ENCODE data around the gene PEAK1.

The PEAK1 gene

DNA sequence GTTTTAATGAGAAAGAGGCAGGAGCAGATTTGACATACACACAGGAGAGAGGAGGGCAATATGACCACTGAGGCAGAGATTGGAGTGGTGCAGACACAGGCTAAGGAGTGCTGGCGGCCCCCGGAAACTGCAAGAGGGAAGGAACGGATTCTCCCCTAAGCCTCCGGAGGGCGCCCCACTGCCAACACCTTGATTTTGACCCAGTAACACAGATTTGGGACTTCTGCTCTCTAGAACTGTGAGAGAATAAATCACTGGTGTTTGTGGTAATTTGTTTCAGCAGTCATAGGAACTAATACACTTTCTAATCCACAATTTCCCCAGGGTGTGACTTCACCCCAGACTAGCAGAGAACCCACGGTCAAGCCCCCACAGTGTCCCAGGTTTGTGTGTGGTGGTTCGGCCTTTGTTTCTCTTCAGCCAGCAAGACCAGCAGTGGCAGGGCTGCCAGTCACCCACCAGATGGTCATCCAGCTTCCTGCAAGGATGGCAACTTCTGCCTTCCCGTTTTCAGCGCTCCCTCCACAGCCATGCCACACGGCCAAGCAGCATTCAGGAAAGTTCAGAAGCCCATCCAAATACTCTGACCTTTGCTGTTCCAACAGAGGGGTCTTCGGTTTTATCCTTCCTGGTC lies 325.4 kb downstream of the PEAK1 start:
- no peak for DNase-seq (ENCODE audit: low read depth in 2 of 2)

DNA sequence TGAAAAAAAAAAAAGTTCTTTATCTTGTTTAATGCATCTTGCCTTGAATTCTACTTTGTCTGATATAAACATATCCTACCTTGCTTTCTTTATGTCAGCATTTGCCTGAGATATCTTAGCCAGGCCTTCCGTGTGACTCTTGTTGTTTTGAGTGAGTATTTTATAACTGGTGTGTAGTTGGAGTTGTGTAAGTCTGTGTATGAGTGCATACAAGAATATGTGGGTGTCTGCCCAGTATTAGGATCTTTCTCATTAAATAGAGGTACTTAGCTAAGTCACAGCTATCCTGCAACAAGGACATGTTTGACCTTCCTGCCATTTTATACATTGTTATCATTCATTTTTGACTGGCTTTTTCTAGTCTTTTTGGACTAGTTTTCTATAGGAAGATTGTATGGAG lies 326.5 kb downstream of the PEAK1 start:
- DNase-seq (ENCODE audit: low read depth in 2 of 2) = no peak

DNA sequence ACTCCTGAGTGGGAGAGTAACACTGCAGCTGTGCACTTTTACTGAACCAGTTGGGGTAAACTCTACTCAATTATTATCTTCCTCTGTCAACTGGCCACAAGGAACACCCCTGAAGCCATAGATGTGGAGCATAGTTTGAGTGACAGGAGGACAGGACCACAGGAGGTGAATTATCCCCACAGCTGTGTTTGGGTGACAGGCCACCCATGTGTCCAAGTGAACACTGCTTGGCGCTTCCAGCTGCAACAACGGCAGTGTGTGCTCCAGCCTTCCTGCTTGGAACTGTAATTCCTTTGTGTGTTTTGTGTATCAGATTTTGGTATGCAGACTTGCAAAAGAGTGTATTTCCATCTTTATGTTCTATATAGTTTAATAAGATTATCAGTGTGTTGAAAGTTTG lies 328.8 kb downstream of the PEAK1 start:
- no peak for DNase-seq (ENCODE audit: low read depth in 2 of 2)

DNA sequence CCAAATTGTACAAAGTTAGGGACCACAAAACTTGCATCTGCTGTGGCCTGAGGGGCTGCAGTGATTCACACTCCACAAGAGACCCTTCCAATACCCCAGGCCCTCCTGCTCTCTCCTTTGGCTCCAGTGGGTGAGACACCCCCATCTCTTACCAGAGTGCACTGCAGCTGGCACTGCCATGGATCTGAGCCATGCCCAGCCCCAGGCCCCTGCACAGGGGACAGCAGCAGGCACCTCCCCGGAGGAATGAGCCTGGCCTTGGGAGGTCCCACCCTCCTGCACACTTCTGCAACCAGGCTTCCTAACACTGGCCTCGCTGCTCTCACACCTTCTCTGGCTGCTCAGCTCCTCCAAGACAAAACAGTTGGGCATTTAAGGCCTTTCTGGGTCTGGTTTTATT lies 332.7 kb downstream of the PEAK1 start:
- no peak for DNase-seq (ENCODE audit: low read depth in 2 of 2)

DNA sequence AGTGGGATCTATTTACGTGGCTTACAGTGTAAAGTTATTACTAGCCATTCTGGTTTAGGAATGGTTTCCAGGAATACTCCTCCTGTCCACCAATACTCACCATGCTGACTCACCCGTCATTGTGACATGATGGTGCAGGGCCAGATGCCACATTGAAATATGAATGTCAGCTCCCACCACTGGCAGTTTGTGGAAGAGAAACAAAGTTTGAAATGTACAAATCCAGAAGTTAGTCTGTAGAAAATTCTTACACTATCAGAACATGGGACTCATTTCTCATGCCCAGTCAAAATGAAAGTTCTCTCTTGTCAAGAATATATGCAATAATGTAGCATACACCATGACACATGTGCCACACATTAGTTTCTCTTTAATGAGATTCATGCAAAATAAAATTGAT lies 334.6 kb downstream of the PEAK1 start:
- no peak for DNase-seq (ENCODE audit: low read depth in 2 of 2)

DNA sequence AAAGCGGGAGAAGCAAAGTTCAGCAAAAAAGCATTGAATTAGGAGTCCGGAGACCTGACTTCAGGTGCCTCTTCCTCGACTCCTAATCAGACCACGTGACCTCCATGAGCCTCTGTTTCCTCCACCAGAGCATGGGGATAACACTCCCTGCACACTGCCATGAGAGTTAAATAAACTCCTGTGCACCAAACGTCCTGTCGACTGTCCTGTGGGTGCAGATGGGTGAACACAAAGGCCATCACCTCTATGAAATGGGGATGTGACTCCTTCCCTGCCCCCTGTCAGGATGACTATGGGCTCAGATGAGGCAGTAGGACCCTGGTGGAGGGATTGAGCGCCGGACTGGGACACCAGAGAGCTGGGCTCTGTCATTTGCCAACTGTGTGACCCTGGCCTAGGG lies 335.5 kb downstream of the PEAK1 start:
- no peak for DNase-seq (ENCODE audit: low read depth in 2 of 2)

DNA sequence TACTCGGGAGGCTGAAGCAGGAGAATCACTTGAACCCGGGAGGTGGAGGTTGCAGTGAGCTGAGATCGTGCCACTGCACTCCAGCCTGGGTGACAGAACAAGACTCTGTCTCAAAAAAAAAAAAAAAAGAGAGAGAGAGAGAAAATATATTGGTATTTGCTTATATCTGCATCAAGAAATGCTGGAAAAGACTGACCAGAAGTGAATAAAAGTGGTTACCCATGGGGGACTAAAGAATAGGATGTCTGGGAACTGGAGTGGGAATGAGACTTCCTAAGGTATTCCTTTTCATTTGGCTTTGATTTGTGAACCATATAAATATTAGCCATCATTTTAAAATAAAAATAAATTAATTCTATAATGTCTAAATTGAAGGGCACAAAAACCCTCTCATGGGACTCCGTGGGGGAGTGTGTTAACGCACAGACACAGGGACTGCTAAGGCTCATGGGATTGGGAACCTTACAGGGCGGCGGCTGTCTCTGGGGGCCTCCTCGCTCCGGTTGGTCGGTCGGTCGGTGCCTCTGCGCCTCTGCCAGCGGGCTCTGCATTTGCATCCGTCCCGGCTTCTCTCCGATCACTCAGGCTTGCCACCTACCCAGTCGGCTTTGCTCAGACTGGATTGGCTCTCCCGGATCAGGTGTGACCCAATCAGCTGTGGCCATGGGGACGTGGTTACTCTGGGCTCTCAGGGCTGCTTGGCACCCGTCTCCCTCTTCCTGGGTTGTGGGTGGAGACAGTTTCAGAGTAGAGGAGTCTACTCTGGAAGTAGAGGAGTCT lies 336.3 kb downstream of the PEAK1 start:
- DNase-seq (ENCODE audit: low read depth in 2 of 2) = no peak

DNA sequence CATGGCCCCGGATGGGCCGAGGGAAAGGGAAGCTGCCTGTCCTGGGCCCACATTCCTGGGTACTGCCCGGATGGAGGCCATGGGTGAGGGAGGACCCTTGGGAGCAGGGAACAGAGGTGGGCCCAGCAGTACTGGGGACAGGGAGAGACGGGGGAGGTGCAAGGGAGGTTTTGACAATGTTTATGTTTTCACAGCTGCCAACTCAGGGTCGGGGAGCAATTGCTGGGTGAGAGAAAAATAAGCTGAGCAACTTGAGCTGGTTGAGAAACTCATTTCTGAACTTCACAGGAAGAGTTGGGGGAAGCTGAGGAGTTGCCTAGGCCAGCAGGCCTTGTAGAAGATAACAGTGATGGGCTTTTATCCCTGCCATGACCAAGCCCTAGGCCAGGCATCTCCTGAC lies 337.9 kb downstream of the PEAK1 start:
- DNase-seq (ENCODE audit: low read depth in 2 of 2) = no peak

DNA sequence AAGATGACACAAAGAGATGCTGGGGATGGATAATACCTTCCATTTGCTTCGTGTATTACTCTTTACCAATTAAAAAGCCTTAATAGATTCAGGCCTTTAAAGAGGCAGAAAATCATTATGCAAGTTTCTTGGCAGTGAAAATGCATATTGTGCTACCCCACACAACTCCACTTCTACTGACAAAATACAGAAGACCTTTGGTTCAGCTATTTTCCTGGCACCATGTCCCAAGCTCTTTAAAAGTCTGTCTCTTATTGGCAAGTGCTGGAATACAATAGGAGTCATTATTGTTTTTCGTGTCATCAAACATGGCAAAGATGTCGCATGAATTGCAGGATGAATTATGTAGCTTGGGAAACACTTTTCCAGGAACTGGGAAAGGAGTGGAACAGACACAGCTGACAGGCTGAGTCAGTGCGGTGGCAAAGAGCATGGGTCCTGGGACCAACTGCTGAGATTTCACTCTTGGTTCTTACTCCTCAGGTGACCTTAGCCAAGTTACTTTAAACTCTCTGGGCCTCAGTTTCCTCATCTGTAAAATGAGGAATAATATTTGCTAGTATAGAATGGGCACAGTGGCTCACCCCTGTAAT lies 343.5 kb downstream of the PEAK1 start:
- no peak for DNase-seq (ENCODE audit: low read depth in 2 of 2)

DNA sequence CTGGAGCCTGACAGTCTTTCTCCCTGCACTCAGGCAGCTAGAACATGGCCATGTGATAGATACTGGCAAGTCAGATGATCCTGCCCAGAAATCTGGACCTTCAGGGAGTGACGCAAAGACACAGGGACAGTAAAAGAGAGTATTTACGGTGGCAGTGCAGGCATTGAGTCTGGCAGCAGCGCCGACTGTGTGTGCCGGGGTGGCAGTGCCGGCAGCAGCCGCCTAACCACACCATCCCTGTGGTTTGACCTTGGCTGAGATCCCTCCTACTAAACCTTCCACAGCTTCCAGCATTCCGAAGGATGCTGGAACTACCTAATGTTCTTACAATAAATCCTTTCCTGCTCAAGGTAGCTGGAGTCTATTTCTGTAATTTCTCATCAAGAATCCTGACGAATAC lies 344.4 kb downstream of the PEAK1 start:
- DNase-seq (ENCODE audit: low read depth in 2 of 2) = no peak

DNA sequence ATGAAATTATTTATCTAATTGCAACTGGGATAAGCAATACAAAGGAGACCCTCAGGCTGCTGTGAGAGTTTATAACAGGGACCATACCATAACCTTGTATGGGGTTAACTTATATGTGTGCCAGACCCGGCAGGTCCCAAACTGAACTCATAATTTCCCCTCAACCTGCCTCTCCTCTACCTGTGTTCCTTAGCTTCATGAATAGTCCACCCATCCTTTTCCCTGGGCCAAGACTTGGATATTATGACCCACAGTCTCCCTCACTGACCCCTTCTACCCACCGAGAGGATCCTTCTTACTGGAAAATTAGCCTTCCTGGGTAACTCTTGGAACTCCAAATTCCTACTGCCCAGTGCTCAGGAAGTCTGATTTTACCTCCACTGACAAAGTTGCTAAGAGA lies 345.6 kb downstream of the PEAK1 start:
- no peak for DNase-seq (ENCODE audit: low read depth in 2 of 2)

DNA sequence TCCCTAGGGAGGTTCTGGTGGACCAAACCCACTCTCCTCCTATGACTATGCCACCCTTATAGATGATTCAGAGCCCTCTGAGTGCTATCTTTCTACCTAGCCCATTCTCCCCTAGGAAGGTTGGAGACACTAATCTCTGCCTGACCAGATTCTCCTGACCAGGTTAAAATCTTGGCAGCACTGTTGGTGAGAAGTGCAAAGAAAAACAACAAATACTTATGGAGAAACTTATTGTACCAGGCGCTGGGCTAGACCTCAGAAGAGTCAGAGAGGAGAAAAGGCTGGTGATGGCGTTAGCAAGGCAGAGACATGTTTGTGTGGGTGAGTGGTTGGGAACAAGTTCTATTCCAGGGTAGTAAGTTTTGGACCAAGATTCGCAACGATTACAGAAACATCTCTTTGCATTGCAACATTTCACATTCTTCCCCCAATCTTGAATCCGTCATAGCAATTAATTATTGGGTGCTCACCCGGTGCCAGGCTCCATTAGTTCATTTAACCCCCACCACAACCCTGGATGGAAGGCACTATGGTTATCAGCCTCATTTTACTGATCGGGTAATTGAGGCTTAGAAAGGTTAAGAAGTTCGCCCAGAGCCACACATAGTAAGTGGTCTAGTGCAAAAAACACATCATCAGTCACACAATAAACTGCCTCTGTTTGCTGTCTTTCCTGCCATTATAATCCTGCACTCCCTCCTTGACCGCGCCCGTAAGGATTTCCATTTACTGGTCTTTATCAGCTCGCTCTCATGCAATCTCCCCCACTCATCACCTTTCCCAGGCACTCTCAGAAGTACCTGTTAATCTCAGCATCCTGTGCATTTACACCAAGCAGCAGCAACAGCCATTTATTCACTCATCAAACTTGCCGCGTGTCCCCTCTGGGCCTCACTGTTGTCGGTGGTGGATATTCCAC lies 348.3 kb downstream of the PEAK1 start:
- DNase-seq (ENCODE audit: low read depth in 2 of 2) = no peak

DNA sequence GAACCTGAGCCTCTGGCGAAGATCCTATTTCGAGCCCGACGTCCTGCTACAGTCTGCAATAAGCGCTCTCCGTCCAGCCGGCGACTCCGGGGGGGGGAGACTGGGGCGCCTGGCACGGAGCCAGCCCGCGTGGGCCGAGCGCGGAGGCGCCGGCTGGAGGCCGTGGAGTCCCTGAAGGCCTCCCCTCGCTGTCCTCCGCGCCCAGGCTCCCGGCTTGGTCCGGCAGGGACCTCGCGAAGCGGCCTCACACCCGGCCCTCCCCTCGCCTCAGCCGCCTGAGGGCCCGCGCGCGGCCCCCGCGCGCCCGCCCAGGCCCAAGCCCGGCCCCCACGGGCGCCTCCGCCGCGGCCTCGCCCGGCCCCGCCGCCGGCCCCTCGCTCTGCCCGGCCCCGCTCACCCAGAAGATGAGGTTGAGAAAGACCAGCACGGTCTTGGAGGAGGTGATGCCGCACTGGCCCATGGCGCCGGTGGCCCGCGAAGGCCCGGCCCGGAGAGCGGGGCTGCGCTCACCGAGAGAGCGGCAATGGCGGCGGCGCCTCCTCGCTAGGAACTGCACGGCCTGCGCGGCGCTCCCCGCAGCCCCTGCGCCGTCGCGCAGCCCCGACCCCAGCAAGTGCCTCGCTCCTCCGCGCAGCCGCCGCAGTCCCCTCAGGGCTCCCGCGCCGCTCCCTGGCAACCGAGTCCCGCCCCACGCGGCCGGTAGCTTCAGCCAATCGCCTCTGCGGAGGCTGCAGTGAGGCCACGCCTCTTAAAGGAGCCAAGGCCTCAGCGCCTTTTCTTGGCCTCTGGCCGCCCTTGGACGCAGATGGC lies 349.2 kb downstream of the PEAK1 start, which contains the start of gene TSPAN3:
TSS of gene TSPAN3 (minus strand) at position 615 of the 810 bp plus-strand sequence. CDS start at position 460, 155 bp downstream.
- peak; percentile 82 for DNase-seq (ENCODE audit: low read depth in 2 of 2)

DNA sequence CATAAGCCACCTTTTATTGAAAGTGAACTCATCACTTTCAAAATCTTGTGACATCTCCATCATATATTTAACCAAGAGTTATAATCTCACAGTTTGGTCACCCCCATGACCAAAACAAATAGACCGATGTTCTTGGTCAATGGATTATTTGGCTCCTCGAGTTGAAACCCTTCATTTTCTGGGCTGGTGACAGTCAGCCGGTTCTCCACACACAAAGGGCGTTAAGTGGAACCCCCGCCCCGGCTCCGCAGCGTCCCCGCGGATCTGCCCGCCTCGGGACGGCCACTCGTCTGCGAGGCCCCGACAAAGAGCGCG lies 349.8 kb downstream of the PEAK1 start:
- no peak for DNase-seq (ENCODE audit: low read depth in 2 of 2)

DNA sequence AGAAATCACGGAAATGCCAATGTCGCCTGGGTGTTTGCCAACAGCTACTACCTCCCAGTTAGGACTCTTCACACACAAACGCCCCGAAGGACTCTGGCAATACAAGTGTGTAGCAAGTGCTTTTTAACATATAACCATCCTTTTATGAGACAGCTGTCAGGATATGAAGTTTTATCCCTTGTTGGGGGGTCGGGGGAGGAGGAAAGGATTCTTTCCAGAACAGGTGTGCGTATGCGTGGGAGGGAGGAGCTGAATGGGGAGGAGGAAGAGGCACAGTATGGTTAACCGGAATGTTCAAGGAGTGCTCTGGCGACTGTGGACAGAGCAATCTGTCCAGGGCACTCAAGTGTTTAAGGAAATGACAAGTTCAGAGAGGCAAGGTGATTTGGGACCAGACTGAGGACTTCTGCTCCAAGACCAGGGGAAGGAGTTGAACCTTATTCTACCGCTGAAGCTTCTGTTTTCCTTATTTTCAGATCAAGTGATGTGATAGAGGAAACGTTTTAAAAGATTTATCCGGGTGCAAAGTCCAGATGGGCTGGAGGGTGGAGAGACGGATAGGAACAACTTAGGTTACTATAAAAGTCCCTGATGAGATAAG lies 350.3 kb downstream of the PEAK1 start:
- no peak for DNase-seq (ENCODE audit: low read depth in 2 of 2)

DNA sequence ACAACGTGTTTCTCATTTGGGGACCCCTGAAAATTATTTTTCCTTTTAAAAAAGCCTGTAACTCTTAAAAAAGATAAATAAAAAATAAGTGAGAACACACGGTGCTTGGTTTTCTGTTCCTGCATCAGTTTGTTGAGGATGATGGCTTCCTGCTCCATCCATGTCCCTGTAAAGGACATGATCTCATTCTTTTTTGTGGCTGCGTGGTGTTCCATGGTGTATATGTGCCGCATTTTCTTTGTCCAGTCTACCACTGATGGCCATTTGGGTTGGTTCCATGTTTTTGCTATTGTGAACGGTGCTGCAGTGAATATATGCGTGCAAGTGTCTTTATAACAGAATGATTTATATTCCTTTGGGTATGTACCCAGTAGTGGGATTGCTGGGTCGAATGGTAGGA lies 351.3 kb downstream of the PEAK1 start:
- no peak for DNase-seq (ENCODE audit: low read depth in 2 of 2)

DNA sequence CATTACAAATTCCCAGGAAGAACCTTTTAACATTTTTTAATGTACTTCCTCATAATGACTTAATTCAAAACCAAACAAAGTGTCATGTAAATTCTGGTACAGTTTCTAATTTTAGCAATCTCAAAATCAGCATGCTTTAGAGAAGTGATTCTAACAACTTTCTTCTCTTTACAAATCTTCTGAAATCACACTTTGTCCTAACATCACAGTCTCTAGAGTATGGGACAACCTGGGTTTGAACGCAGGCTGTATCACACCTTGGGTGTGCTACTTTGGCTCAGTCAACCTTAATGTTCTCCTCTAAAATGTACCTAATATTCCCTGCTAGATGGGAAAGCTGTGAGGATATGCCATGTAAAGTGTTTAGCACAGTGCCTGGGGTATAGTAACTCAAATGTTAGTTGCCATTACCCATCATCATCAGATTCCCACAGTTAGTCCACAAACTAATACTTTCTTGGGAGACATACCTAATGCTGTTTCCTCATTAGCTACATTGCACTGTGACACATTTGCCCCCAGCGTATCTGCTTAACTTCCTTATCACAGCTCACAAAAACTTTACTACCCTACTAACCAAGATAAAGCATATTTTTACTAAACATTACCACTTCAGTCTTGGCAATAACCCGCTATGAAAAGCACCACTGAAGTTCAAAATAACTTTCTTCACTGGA lies 352.1 kb downstream of the PEAK1 start:
- no peak for DNase-seq (ENCODE audit: low read depth in 2 of 2)

DNA sequence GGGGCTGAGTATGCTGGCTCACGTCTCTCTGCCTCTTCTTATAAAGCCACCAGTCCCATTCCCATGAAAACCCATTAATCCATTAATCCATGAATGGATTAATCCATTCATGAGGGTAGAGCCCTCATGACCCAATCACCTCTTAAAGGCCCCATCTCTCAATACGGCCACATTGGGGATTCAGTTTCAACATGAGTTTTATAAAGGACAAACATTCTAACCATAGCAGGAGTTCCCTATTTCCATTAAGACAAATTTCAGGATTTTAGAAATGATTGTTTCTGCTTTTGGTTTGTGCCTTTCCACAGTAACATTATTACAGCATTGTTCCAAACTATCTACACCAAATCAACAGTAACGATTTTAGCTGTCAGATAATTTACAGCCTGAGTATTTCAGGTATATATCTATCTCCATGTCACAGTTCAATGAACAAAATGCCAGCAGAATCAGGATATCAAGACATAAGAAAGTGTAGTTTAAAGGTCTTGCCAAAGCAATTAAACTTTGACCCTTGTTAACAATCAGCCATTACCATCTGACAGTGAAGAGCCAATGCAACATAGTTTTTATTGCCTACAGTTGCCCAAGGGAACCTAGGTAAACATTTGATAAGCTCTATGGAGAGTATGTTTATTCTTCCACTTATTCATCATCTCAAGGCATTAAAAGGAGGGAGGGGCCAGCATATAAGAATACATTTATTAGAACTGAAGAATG lies 352.8 kb downstream of the PEAK1 start:
- DNase-seq (ENCODE audit: low read depth in 2 of 2) = no peak

DNA sequence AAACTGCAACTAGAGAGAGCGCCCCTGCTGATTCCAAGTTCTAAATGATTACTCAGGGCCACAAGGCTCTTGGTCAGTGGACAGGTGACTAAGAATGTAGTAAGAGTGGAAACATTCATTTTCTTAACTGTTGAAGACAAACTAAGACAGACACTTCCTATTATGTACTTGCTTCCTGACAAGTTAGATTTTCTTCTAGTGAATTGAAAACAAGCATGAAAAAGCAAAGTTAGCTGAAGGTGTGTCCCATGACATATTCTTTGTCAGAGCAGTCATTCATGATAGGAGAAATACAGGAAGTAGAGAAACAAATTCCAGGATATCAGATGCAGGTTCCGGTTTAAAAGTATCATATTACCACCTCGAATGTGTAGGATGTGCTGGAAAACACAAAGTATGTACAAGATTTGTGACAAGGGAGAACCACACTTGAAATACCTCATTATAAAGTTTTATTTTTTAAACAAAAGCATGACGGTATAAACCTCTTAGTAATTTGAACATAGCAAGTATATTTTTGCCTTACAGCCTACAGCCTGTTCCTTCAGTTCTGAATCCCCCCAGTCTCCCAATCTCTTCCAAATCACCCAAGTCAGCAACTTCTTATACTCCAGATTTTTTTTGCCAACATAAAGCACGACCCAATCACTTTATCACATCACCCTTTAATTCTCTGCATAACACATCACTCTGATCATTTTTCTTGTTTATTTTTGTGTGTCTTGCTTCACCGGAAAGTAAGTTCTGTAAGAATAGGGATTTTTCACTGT lies 355.2 kb downstream of the PEAK1 start:
- no peak for DNase-seq (ENCODE audit: low read depth in 2 of 2)

All from fibroblast of skin of left biceps (primary cell).